WTC11 (cell line): ENCODE measurements around the gene MSX1. TPM values are rescaled to one million over a fixed set of nuclear protein-coding genes. Genes with fewer than 3 reads are reported as not detected.

Source experiments
- ATAC-seq: fragments of 200-7000 bp; cut with Tn5 transposase; 2 replicates; pipeline ENCODE4 v1.10.0; 2021; ENCODE audit warnings: mild to moderate bottlenecking, moderate library complexity
- CTCF ChIA-PET: fragments of 300-600 bp; sonication (Branson Sonifier 250); formaldehyde crosslinking; loops from one replicate; lab custom pipeline; 2021; ENCODE audit warnings: antibody characterized with exemption; lab: Charles Lee
- POLR2A ChIA-PET: fragments of 350-600 bp; sonication (Branson Sonifier 250); formaldehyde crosslinking; loops from one replicate; lab custom pipeline; 2021; ENCODE audit warnings: antibody characterized with exemption; lab: Charles Lee
- DNase-seq: peaks from one replicate; pipeline ENCODE4 v3.0.0; 2021; ENCODE audit warnings: low spot score
- H3K27ac Mint-ChIP-seq: 2 replicates; pipeline ENCODE4 v1.8.0; 2021; ENCODE audit warnings: mixed read lengths
- H3K27me3 Mint-ChIP-seq: 2 replicates; pipeline ENCODE4 v1.8.0; 2021; ENCODE audit warnings: low read depth, mild to moderate bottlenecking, moderate library complexity, mixed read lengths
- H3K36me3 Mint-ChIP-seq: 2 replicates; pipeline ENCODE4 v1.8.0; 2021; ENCODE audit warnings: mixed read lengths
- H3K4me1 Mint-ChIP-seq: 2 replicates; pipeline ENCODE4 v1.8.0; 2022; ENCODE audit warnings: mixed read lengths
- H3K4me3 Mint-ChIP-seq: 2 replicates; pipeline ENCODE4 v1.8.0; 2021; ENCODE audit warnings: mild to moderate bottlenecking, moderate library complexity, mixed read lengths
- H3K9me3 Mint-ChIP-seq: 2 replicates; pipeline ENCODE4 v1.8.0; 2021; ENCODE audit warnings: mixed read lengths
- ARID4B ChIP-seq: sonication (generic); formaldehyde crosslinking; IDR thresholded peaks from 2 replicates; pipeline ENCODE4 v1.8.0; 2023; ENCODE audit warnings: missing genetic modification reagents, mild to moderate bottlenecking, borderline replicate concordance
- ATF2 ChIP-seq: sonication (generic); formaldehyde crosslinking; IDR thresholded peaks from 2 replicates; pipeline ENCODE4 v1.8.1; 2022; ENCODE audit warnings: low read depth, missing genetic modification reagents, borderline replicate concordance
- CREM ChIP-seq: sonication (generic); formaldehyde crosslinking; IDR thresholded peaks from 2 replicates; pipeline ENCODE4 v1.8.1; 2022; ENCODE audit warnings: mild to moderate bottlenecking, missing genetic modification reagents, moderate library complexity
- ETV6 ChIP-seq: sonication (generic); formaldehyde crosslinking; IDR thresholded peaks from 2 replicates; pipeline ENCODE4 v1.8.1; 2022; ENCODE audit warnings: mild to moderate bottlenecking, missing genetic modification reagents
- FOXP1 ChIP-seq: sonication (generic); formaldehyde crosslinking; IDR thresholded peaks from 2 replicates; pipeline ENCODE4 v1.8.0; 2022; ENCODE audit warnings: missing genetic modification reagents, mild to moderate bottlenecking, moderate library complexity, borderline replicate concordance
- IRF1 ChIP-seq: sonication (generic); formaldehyde crosslinking; IDR thresholded peaks from 2 replicates; pipeline ENCODE4 v1.8.0; 2023; ENCODE audit warnings: missing genetic modification reagents
- KAT7 ChIP-seq: sonication (generic); formaldehyde crosslinking; IDR thresholded peaks from 2 replicates; pipeline ENCODE4 v1.8.1; 2023; ENCODE audit warnings: missing genetic modification reagents, mild to moderate bottlenecking, borderline replicate concordance
- MXD4 ChIP-seq: fragments of 250-450 bp; sonication (Bioruptor Pico); IDR thresholded peaks from 2 replicates; pipeline ENCODE4 v1.8.0; 2021; ENCODE audit warnings: mild to moderate bottlenecking, moderate library complexity, borderline replicate concordance
- NFE2L1 ChIP-seq: sonication (generic); formaldehyde crosslinking; IDR thresholded peaks from 2 replicates; pipeline ENCODE4 v1.8.1; 2023; ENCODE audit warnings: missing genetic modification reagents
- NR1H2 ChIP-seq: sonication (generic); formaldehyde crosslinking; IDR thresholded peaks from 2 replicates; pipeline ENCODE4 v1.9.0; 2021; ENCODE audit warnings: mild to moderate bottlenecking, moderate library complexity, missing genetic modification reagents
- SOX15 ChIP-seq: fragments of 250-450 bp; sonication (Bioruptor Pico); IDR thresholded peaks from 2 replicates; pipeline ENCODE4 v1.9.0; 2021; ENCODE audit warnings: mild to moderate bottlenecking
- TCF7 ChIP-seq: sonication (generic); formaldehyde crosslinking; IDR thresholded peaks from 2 replicates; pipeline ENCODE4 v1.8.0; 2022; ENCODE audit warnings: mild to moderate bottlenecking, low read depth, missing genetic modification reagents, moderate library complexity
- USF1 ChIP-seq: sonication (generic); formaldehyde crosslinking; IDR thresholded peaks from 2 replicates; pipeline ENCODE4 v1.8.0; 2022; ENCODE audit warnings: mild to moderate bottlenecking, missing genetic modification reagents
- ZBTB43 ChIP-seq: sonication (generic); formaldehyde crosslinking; IDR thresholded peaks from 2 replicates; pipeline ENCODE4 v1.8.1; 2023; ENCODE audit warnings: mild to moderate bottlenecking, missing genetic modification reagents
- ZNF121 ChIP-seq: sonication (generic); formaldehyde crosslinking; IDR thresholded peaks from 2 replicates; pipeline ENCODE4 v1.8.0; 2023; ENCODE audit warnings: missing genetic modification reagents
- ZNF219 ChIP-seq: sonication (generic); formaldehyde crosslinking; IDR thresholded peaks from 2 replicates; pipeline ENCODE4 v1.8.0; 2023; ENCODE audit warnings: missing genetic modification reagents, mild to moderate bottlenecking, borderline replicate concordance
- ZNF425 ChIP-seq: fragments of 250-450 bp; sonication (Bioruptor Pico); conservative IDR thresholded peaks from 2 replicates; pipeline ENCODE4 v1.9.0; 2021; ENCODE audit warnings: mild to moderate bottlenecking
- ZNF512 ChIP-seq: sonication (generic); formaldehyde crosslinking; IDR thresholded peaks from 2 replicates; pipeline ENCODE4 v1.8.1; 2022; ENCODE audit warnings: missing genetic modification reagents, borderline replicate concordance
- ZSCAN18 ChIP-seq: fragments of 250-450 bp; sonication (Bioruptor Pico); IDR thresholded peaks from 2 replicates; pipeline ENCODE4 v2.1.2; 2022; ENCODE audit warnings: mild to moderate bottlenecking, moderate library complexity
- total RNA-seq: library from RNA; stranded (reverse); gene quantifications from 3 replicates; pipeline ENCODE4 v1.2.3, GENCODE V29; 2021

Gene MSX1
- total RNA-seq, 1 experiment from 2014 or later, result 0.28 TPM

- TF ChIP-seq ZBTB43 (CRISPR knock-in tag) (no peak), SOX15 (CRISPR knock-in tag) (no peak), ZNF512 (CRISPR knock-in tag) (no peak), ARID4B (CRISPR knock-in tag) (no peak), NR1H2 (CRISPR knock-in tag) (no peak), USF1 (CRISPR knock-in tag) (no peak), FOXP1 (CRISPR knock-in tag) (no peak), MXD4 (CRISPR knock-in tag) (no peak)
These were observed 9.8 kb upstream of the MSX1 start (continued) for GRCh38 chr4:4849524-4850193.

- ChIA-PET POLR2A (no interaction called here), CTCF (no interaction called here)
- no peak overlapping the region for H3K27ac Mint-ChIP-seq
- H3K9me3 Mint-ChIP-seq, result no peaks in the 10 kb centered on the region
- ATAC-seq, result no peak
- DNase-seq, result no peak
- no peaks in the 10 kb centered on the region for H3K36me3 Mint-ChIP-seq
- peaks cover 27% of the 10 kb centered on the region for H3K4me1 Mint-ChIP-seq
- no peak overlapping the region for H3K4me3 Mint-ChIP-seq
- peaks cover 99% of the 10 kb centered on the region for H3K27me3 Mint-ChIP-seq
- TF ChIP-seq NFE2L1, result no peak
- TF ChIP-seq TCF7 (CRISPR knock-in tag), result no peak
- no peak for TF ChIP-seq KAT7
- no peak for TF ChIP-seq ETV6 (CRISPR knock-in tag)
- no peak for TF ChIP-seq ZNF425 (CRISPR knock-in tag)
- TF ChIP-seq ZSCAN18 (CRISPR knock-in tag), result no peak
- TF ChIP-seq IRF1 (CRISPR knock-in tag), result no peak
- no peak for TF ChIP-seq ZNF121 (CRISPR knock-in tag)
- no peak for TF ChIP-seq ATF2 (CRISPR knock-in tag)
- TF ChIP-seq ZNF219 (CRISPR knock-in tag), result no peak
- no peak for TF ChIP-seq CREM
- no peak for TF ChIP-seq FOXP1 (CRISPR knock-in tag)
These were observed 8.4 kb upstream of the MSX1 start for GRCh38 chr4:4851081-4851480.
